NCI-H2196 treated with DMSO at 0.1 percent for 48 hours (cell line): ENCODE measurements around the gene GAS7.
"Not testable (repeated sequence)": the region's sequence is repeated elsewhere in the genome, so short reads cannot be mapped to it uniquely, and the experiment has no call there.

Experiments used
- DNase-seq: peaks from one replicate; lab custom pipeline; 2025; ENCODE audit not compliant: unreplicated experiment; lab: John Stamatoyannopoulos, UW

Gene GAS7

DNA sequence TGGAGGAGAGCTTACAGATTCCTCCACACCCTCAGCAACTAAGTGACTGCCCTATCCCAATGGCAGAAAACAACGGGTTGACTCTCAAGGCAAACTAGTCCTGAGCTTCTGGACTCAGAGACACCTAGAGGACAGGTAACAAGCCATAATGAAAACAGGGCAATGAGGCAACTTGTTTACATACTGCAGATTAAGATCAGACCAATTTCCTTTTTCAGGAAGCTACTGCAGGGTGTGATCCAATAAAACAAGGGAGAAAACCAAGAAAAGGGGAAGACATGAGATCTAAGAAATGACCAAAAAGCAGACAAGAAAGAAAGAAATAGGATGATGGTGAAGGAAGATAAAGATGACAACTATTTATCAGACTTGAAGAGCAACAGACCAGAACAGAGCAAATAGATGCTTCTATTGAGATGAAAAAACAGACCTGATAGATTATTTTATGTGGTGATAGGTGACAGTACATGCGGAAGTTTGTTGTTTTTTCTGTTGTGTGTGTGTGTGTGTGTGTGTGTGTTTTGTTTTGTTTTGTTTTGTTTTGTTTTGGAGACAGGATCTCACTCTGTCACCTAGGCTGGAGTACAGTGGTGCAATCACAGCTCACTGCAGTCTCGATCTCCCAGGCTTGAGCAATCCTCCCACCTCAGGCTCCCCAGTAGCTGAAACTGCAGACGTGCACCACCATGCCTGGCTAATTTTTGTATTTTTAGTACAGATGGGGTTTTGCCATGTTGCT lies 120.7 kb downstream of the GAS7 start:
- no peak for DNase-seq

DNA sequence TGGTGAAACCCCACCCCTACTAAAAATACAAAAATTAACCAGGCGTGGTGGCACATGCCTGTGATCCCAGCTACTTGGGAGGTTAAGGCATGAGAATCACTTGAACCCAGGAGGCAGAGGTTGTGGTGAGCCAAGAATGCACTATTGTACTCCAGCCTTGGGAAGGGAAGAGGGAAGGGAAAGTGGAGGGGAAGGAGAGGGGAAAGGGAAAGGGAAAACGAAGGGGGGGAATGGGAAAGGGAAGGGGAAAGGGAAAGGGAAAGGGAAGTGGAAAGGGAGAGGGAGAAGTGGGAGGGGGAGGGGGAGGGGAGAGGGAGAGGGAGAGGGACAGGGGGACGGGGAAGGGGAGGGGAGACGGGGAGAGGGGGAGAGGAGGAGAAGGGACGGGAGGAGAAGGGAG lies 122.5 kb downstream of the GAS7 start:
- no peak for DNase-seq

DNA sequence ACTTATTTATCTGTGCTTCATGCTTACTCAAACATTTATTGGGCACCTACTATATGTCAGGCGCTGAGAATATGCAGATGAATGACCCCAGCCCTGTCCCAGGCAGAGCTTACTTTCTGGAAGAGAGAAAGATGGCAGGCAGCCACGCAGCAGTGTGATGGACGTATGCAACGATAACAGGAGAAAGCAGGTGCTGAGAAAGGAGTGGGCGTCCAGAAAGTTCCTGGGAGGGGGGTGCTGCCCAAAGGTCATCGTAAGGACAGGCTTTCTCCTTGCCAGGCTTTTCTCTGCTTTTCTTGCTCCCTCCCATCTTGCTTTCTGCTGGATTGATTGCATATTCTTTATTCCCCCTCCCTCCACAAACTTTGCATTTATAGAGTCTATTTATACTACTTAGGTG lies 124.5 kb downstream of the GAS7 start:
- no peak for DNase-seq

DNA sequence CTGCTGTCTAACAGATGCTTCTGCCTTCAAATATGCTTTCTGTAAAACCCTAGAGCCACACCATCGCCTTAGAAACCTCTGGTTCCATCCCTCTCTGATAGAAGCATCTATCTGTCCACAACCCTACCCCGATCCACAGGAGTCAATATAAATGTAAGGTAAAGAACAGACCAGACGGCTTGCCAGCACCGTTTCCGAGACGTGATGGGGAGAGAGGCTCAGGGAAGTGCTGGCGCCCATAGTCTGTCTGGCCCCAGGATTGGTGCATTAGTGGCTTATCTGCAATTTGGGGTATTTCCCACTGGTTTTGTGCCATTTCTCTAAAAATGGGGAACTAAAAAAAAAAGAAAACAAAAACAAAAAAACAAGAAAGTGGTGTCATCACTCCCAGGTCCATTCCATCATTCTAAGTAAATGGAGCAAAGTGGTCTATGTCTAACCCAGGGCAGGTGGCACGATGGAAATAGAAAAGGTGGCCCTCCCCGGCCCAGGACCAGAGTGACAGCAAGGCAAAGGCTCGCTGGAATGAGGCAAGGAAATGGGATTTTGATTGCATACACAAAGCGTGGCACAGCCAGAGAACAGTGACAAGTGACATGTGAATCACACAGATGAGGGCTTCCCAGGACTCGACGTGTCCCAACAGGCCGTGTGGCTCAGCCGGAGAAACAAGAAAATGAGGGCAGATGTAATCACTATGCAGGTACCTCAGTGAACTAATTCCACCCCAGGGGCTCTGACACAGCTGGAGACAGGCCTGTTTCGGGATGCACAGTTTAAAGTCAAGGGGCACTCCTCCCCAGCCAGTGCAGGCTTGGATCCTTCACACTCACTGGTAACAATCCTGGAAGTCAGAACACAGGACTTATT lies 125.6 kb downstream of the GAS7 start:
- no peak for DNase-seq

DNA sequence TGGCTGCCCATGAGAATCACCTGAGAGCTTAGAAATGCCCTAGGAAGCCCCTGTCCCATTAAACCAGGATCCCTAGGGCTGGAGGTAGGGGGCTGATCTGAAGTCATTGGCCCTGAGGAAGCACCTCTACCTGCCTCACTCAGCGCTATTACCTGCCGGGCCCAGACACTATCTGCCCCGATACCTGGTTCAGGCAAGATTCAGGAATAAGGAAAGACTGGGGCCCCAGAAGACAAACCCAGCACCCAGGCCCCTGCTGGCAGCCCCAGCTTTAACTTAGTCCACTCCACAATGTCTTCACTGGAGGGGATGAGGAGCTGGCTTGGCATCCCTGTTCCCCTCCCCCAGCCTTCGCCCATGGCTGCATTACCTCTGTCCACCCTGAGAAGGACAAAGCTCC lies 126.3 kb downstream of the GAS7 start:
- no peak for DNase-seq

DNA sequence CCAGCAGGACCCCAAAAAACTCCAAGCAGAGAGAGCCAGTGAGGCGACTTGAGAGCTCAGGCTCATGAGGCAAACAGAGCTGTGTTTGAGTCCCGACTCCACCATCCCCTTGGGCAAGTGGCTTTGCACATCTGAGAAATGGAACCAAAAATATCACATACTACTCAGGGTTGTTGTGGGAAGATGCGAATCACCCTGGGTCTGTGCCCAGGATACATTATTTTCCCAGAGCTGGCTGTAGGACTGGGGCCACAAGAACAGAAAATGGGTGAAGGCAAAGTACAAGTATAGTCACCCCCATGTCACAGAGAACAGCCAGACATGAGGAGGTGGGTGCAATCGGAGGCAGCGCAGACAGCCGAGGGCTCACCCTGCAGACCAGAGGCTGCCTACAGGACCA lies 127.3 kb downstream of the GAS7 start:
- no peak for DNase-seq

DNA sequence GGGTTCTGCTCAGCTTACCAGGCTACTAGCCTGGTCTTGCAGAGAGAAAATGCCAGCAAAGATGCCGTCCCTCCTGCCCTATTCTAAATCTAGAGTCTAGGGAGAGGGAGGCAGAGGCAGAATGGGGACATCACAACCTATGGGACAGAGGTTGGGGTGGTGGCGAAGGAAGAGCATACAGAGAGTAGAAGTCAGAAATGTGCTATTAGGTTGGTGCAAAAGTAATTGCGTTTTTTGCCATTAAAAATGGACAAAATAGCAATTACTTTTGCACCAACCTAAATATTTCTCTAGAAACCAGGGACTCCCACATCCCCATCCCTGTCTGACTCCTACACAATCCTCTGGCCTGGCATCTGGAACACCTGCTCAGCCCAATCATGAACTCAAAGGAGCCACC lies 127.7 kb downstream of the GAS7 start:
- no peak for DNase-seq

DNA sequence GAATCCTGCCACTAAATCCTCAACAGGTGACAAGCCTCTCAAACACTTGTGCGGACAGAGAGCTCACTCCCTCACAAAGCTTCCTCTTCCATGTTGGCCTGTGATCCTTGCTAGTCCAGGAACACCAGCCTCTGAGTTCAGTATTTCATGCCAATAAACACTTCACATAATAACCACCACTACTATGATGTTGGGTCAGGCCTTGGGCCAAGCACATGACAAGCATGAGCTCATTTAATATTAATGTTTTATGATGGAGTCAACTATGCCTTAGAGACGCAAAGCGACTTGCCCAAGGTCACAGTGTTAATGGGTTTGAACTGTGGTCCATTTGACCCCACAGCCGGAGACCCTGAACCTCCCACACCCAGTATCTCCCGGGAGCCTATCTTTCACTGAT lies 129.1 kb downstream of the GAS7 start:
- DNase-seq, result no peak

DNA sequence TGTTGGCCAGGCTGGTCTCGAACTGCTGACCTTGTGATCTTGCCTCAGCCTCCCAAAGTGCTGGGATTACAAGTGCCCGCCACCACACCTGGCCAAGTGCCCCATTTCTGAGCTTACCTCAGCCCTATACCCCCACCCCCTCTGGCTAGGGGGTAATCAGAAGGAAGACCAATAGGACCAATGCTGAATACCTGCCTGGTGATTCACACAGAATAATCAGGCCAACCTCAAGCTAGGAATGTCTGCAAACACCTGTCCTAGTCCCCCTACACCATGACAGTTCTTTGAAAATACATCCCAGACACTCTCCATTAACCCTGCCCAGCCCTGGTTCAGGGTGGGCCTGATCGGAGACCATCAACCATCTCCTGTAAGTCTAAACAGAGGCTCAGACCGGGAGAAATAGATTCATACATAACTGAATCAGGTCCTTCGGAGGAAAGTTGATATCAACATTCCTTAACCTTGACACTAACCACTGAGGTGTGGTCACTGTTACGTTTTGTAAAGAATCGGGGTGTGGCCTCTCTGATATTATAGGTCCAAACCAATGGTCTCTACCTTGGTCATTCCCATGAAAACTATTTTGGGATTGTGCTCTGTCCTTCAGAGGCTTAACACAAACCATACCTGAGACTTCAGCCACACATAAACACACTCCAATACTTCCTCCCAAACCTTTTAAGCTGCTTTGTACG lies 130.8 kb downstream of the GAS7 start:
- no peak for DNase-seq

DNA sequence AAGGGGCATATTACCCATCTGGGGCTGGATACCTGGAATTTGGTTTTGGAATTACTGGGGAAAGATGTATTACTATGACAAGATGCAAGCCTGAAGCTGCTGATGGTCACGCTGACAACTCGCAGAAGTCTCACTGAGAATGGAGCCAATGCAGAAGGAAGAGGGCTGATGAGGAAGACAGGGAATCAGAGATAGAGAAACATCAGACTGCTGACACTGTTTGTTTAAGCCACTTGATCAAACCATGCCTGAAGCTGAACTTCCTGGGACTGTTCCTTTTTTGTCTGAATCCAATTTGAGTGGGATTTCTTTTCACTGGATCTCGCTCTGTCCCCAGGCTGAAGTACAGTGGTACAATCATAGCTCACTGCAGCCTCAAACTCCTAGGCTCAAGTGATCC lies 133.9 kb downstream of the GAS7 start:
- no peak for DNase-seq

DNA sequence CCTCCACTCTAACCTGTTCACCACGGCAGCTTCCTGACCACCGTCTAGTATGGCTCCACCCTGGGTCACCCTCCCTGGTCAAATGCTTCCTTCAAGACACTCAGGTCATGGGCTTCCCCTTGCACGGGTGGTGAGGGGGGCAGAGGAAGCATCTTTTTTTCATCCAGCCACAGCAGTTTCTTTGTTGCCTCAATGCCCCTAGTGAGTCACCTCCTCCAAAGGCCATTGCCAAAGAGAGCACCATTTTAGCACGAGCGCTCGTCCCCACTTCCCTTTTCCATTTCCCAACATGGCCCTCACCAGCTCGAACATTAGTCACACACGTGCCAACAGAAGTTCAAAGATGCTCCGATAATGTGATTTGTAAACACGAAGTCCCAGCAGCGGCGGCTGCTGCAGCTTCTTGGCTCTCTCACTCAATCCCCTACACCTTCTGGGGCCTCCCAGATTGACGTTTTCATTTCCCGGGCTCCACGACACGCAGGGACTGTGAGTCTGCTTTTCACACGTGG lies 134.6 kb downstream of the GAS7 start:
- no peak for DNase-seq

DNA sequence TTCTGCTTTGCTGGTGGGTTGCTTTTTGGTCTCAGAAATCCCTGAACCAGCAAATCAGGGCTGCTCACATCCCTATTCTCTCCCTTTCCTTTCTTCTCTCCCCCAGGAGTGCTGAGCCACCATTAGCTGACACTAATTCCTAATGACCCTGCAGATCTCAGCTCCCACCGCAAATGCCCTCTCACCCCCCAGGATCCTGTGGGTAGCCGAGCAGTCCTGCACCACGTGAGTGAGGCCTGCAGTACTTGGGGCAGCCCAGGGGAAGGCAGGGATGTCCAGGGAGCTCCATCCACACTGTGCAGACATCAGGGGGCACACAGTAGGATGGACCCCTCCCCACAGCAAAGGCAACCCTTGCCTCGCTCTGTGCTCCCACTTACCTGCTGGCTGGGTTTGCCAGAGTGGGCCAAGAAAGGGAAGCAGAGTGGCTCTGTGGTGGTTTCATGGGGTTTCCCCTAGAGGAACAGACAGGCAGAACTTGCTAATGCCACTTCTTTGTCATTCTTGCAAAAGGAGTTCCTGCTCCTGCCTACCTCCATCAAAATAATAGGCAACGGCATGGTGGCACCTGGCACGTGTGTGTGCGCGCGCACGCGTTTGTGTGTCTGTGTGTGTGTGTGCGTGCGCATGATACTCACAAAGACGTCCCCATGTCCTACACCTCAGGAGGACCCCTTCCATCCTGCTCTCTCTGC lies 135.6 kb downstream of the GAS7 start:
- DNase-seq, result no peak

DNA sequence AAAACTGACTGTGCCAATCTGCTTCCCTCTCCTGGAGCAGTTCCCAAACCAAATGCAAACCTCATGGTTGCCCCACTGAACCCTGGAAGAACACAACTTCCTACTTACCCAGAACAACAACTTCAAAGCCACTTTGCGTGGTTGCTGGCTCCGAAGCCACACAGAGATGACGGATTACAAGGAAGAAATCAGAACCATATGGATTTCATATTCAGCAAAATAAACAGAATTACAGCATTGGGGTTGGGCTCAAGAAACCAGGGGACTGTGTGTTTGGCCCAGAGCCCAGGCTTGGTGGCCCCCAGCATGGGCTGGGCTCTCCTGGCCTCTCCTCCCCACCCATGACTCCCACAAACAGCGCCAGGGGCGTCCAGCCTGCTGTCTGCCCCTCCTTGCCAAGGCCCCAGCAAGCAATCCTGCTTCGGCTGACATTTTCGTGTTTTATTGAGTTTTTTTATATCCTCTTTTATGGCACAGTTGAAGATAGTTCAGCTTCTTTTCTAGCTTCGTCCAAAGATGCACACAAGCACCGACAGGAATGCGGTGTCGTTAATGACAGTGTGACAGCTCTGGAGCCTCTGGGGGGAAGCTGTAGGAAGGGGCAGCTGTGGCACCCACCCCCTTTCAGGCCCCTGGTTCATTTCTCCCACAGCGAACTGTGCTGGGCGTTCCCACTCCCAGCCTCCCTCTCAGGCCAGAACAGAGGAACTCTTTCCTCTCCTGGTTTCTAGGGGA lies 137.1 kb downstream of the GAS7 start:
- DNase-seq, result no peak

DNA sequence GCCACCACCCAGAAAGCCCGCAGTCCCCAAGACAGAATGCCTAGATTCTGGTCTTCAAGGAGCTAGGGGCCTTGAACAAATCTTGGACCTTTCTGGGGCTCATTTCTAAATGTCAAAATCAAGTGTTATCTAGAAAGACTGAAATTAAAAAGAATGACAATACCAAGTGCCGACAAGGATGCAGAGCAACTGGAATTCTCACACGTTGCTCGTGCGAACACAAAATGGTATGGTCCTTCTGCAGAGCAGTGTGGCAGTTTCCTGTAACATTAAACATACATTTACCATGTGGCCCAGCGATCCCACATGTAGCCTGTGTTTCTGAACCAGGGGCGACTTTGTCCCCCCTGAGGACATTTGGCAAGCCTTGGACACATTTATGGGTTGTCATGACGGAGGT lies 137.9 kb downstream of the GAS7 start:
- no peak for DNase-seq

DNA sequence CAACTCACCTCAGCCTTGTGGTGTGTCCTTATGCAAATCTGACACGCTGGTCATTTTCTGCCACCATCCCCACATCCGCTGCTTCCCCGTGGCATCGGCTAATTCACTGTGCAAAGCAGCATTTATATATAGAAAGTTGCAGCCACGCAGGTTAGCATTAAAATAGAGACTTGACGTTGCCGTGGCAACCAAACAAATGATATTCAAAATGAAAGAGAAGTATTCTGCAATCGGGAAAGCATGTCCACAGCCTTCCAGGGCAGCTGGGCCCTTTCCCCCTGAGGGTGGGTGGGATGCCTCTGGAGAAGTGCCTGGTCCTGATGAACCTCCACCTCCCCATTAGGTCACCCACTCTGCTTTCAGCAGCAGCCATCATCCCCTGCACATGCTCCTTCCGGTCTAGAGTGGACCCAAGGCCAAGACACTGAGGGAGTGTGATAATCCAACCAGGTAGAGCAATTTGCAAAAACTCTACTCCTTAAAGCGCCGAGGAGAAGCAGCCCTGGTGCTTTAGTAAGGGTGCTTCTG lies 138.7 kb downstream of the GAS7 start:
- no peak for DNase-seq

DNA sequence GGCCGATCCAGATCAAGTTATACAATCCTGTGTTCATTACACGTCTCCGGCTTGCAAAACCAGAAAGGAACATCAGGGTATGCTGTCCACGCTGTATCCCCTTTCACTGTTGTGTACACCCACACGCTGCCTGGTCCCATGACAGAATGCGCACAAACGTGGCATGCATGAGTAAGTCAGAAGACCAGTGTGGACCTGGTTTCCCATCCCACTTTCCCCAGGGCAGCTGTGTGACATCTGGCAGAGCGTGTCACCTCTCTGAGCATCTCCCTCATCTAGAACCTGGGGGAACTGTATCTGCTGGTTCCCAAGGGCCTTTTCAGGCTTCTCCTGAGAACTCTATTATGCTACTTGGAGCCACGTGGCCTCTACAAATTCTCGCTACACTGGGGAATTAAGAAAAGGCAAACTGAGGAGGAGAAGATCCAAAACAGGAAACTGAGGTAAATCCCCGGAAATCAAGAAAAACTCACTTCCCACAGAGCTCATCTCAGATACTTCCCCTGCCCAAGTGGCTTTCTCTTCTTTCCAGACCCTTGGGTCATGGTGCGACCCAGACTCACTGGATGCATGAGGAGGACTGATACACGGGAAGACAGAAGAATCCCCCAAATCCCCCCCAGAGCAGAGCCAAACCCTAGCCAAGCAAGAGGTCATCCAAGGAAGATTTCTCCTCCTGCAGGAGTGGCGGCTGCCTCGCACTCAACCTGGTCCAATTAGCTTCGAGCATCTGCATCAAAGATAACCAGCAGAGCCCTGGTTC lies 139.3 kb downstream of the GAS7 start:
- DNase-seq, result no peak

DNA sequence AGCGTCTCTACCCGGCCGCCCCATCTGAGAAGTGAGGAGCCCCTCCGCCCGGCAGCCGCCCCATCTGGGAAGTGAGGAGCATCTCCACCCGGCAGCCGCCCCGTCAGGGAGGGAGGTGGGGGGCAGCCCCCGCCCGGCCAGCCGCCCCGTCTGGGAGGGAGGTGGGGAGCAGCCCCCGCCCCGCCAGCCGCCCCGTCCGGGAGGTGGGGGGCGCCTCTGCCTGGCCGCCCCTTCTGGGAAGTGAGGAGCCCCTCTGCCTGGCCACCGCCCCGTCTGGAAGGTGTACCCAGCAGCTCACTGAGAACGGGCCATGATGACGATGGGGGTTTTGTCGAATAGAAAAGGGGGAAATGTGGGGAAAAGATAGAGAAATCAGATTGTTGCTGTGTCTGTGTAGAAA lies 140.9 kb downstream of the GAS7 start:
- DNase-seq, result not testable (repeated sequence)

DNA sequence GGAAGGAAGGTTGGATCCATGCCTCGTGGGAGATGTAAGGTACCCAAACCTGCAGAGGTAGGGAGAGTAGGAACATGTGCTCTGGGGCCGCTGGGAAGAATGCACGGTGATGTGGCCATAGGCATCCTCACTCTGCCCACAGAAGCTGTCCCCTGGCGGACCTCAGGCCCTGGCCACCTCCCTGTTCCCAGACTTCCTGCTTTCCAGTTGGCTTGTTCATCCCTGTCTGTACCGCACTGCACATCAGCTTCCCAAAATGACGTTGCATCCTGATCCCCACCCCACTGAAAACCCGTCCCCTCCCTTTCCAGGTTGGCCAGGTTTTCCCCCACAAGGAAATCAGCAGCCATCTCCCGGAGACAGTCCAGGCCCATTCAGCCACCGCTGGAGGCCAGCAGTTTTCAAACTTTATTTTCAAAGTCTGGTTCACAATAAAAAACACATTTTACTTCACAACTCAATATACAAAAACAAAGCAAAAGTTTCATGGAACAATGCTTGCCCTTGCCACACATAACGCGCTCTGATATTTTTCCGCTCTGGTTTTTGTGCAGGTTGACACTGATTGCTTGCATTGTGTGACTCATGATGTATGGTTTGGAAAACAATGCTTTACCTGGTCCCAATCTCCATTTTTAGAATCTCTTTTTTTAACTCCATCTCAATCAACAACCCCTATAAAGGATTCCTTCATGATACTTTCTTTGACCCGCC lies 143.0 kb downstream of the GAS7 start:
- DNase-seq, result no peak
